NCI-H1105 (cell line): ENCODE data around the gene NAT16.

Source experiments
- DNase-seq: peaks from one replicate; lab custom pipeline; 2025; lab: John Stamatoyannopoulos, UW

NAT16 gene

GRCh38 chr7:101170617-101171441, 9.3 kb downstream of the NAT16 start:
- no peak for DNase-seq

- peak; percentile 55 for DNase-seq
Measured at GRCh38 chr7:101169838-101170551, 10.1 kb downstream of the NAT16 start.

GRCh38 chr7:101169110-101169837, 10.8 kb downstream of the NAT16 start:
- DNase-seq: no peak

- no peak for DNase-seq
Measured at GRCh38 chr7:101168412-101169049, 11.6 kb downstream of the NAT16 start.

- DNase-seq: no peak
Measured at GRCh38 chr7:101167645-101168411, 12.3 kb downstream of the NAT16 start.

- DNase-seq: no peak
Measured at GRCh38 chr7:101166909-101167644, 13.0 kb downstream of the NAT16 start.

GRCh38 chr7:101166648-101166908, 13.5 kb downstream of the NAT16 start:
- DNase-seq: no peak

GRCh38 chr7:101165958-101166647, 14.0 kb downstream of the NAT16 start:
- no peak for DNase-seq

GRCh38 chr7:101165075-101165957, 14.8 kb downstream of the NAT16 start, which contains the start of gene VGF:
TSS of gene VGF (minus strand) at chr7:101165569. CDS start at chr7:101164843, 726 bp downstream.
- DNase-seq: peak; percentile 93

- DNase-seq: no peak
Measured at GRCh38 chr7:101164071-101164840, 15.8 kb downstream of the NAT16 start.

- DNase-seq: no peak
Measured at GRCh38 chr7:101163279-101164070, 16.6 kb downstream of the NAT16 start.

- DNase-seq: peak; percentile 58
Measured at GRCh38 chr7:101162551-101163278, 17.4 kb downstream of the NAT16 start.

GRCh38 chr7:101161692-101162471, 18.2 kb downstream of the NAT16 start:
- DNase-seq: no peak

GRCh38 chr7:101160910-101161309, 19.2 kb downstream of the NAT16 start:
- DNase-seq: no peak

- DNase-seq: no peak
Measured at GRCh38 chr7:101159696-101160674, 20.1 kb downstream of the NAT16 start.
